GM19372 (cell line): Measurements from ENCODE around the gene NCAPG2.
"Not testable (repeated sequence)": the region's sequence is repeated elsewhere in the genome, so short reads cannot be mapped to it uniquely, and the experiment has no call there.

Source experiments
- ATAC-seq: cut with Tn5 transposase; IDR thresholded peaks from one replicate; pipeline ENCODE4 v1.9.1; 2021; ENCODE audit warnings: mild to moderate bottlenecking, low read depth, moderate library complexity; ENCODE audit not compliant: unreplicated experiment

NCAPG2 gene

GRCh38 chr7:158682456-158682855, 22.1 kb downstream of the NCAPG2 start:
- no peak for ATAC-seq

GRCh38 chr7:158680754-158681153, 23.9 kb downstream of the NCAPG2 start:
- no peak for ATAC-seq

DNA sequence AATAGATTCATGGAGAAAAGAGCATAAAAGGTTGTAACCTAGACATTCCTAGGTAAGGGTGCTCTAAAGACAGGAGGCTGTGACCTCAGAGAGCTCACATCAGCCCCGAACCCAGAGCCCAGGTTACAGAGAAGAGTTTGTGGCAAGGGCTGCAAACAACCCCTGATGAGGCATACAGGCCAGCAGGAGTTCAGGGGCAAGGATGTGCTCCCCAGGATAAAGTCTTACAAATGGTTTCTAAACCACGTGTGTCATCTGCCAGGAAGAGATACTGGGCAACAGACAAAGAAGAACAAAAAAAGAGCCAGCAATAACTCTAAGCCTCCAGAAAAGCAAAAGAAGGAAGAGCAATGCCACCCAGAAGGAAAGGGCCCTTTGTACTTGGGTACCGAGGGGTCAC, 27.7 kb downstream of the NCAPG2 start:
- ATAC-seq, result no peak

DNA sequence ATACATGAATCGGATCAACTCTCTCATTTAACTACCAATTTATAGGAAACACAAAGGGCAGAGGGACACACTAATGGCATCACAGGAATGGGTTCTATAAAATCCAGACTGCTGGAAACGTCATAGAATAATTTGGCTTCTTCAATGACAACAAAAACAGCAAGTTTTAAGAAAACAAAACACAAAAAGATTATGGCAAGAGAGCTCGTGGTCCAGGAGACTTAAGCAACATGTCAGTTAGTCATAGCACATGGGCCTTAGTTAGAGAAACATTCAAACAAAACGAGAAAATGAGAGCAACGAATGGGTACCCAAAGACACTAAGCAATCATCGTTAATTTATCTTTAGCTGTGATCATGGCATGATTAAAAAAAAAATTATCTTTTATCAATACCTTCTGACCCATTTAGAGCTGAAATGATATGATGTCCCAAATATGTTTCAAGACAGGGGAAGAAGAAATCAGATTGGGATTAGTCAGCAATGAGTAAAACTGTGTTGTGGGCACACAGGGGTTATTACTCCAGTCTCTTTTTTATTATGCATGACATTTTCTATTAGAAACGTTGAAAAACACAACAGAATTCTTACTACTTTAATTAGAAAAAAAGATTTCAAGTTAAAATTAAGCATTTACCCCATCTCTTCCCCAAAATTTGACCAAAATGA, 28.3 kb downstream of the NCAPG2 start:
- ATAC-seq, result no peak

- ATAC-seq, result no peak
Measured at GRCh38 chr7:158672975-158673374, 31.6 kb downstream of the NCAPG2 start.

DNA sequence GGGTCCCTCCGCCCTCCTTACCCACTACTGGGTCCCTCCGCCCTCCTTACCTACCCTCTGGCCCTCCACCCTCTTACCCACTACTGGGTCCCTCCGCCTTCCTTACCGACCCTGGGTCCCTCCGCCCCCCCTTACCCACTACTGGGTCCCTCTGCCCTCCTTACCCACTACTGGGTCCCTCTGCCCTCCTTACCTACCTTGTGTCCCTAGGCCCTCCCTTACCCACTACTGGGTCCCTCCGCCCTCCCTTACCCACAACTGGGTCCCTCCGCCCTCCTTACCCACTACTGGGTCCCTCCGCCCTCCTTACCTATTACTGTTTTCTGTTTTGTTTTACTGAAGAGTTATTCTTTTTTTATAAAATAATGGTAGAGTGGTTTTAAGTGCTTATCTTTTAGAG, 36.5 kb downstream of the NCAPG2 start:
- ATAC-seq, result not testable (repeated sequence)

DNA sequence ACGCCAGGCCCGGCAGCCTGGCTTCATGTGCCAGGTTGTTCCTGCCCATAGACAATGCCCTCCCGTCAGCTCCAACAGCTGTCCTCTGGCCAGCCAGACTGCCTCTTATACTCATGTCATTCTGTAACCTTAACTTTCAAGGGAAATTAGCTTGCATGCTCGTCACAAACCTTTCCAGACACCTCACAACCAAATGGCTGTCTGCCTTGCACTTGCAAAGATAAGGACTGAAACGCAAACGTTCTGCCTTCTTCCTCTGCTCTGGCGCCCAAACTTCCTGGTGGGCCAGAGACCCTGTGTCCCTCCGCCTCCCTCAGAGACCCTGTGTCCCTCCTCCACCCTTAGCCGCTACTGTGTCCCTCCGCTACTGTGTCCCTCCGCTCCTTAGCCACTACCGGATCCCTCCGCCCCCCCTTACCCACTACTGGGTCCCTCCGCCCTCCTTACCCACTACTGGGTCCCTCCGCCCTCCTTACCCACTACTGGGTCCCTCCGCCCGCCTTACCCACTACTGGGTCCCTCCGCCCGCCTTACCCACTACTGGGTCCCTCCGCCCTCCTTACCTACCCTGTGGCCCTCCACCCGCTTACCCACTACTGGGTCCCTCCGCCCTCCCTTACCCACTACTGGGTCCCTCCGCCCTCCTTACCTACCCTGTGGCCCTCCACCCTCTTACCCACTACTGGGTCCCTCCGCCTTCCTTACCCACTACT, 37.5 kb downstream of the NCAPG2 start:
- not testable (repeated sequence) for ATAC-seq

DNA sequence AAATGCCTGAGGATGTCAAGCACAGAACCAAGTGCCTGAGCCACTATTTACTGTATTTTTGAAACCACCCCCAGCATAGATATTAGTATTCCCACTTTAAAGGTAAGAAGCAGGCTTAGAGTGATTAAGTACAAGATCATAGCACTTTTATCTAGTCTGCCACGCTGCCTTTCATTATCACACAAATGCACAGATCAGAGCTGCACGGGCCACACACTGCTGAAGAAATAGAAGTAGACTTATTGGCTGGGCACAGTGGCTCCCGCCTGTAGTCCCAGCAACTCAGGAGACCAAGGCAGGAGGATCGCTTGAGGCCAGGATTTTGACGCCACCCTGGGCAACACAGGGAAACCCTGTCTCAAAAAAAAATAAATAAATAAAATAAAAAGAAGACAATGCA, 38.2 kb downstream of the NCAPG2 start:
- ATAC-seq, result no peak

GRCh38 chr7:158664406-158664805, 40.2 kb downstream of the NCAPG2 start:
- ATAC-seq, result no peak

DNA sequence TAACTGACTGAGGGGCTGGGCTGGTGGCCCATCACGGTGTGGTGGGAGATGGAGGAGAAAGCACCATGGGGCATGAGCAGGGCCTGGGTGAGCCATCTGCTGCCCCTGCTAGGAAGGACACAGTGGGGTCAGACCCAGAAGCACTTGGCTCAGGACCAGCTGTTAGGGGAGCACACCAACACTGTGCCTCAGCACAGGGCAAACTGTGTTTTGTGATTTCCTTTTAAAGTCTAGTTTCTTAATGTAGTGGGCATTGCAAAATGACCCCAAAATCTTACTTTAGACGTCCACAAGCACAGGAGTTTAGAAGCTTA, 41.2 kb downstream of the NCAPG2 start:
- no peak for ATAC-seq

GRCh38 chr7:158662610-158663427, 41.8 kb downstream of the NCAPG2 start:
- ATAC-seq, result no peak

DNA sequence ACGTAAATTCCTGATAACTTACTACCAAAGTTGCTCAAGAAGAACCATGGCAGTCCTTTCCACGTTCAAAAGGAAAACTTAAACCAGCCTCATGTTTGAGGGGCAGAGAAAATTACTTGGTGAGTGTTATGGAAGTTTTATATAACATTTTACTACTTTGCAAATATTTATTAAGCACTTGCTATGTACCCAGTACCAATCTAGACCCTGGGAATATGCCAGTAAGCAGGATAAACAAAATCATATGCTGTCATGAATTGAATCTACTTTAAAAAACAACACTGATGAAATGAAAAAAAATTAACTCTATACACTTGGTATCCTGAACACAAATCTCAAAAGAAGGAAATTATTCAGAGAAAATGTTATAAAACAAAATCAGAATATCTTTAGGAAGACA, 46.1 kb downstream of the NCAPG2 start:
- no peak for ATAC-seq

DNA sequence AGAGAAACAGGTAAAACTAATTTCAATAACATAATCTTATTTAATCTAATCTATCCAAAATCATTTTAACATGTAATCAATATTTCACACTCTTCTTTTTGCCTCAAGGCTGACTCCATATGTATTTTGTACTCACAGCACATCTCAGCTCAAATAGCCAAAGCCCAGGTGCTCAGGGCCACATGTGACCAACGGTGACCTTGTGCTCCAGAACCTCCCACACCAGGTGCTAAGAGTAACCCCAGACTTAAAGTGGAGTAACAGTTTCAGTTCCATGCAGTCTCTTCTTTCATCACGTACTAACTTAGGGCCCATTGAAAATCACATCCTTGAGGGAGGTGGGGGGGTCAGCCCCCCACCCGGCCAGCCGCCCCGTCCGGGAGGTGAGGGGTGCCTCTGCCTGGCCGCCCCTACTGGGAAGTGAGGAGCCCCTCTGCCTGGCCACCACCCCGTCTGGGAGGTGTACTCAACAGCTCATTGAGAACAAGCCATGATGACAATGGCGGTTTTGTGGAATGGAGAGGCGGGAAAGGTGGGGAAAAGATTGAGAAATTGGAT, 47.3 kb downstream of the NCAPG2 start:
- ATAC-seq, result peak; percentile 47

DNA sequence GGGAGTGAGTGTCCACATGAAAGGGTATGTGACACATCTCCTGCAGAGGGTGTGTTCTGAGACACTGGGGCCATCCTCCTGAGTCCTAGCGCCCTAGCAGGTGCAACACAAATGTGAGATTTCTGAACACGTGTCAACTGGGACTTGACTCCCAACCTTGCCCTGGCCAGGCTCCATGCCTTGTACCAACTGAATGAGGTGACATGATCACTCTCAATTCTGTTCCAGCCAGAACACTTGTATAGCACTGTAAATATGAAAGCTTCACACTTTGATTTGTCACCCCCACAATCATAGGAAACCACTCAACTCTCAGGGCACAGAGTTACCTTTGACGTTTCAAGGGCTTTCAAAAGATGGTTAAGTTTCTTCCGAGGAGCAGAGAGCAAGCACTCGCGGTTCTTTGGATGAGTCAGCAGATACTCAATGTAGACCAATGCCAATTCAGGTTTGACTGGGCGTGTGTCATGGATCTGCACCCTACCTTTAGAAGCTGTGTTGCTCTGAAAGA, 48.6 kb downstream of the NCAPG2 start:
- peak; percentile 88 for ATAC-seq

DNA sequence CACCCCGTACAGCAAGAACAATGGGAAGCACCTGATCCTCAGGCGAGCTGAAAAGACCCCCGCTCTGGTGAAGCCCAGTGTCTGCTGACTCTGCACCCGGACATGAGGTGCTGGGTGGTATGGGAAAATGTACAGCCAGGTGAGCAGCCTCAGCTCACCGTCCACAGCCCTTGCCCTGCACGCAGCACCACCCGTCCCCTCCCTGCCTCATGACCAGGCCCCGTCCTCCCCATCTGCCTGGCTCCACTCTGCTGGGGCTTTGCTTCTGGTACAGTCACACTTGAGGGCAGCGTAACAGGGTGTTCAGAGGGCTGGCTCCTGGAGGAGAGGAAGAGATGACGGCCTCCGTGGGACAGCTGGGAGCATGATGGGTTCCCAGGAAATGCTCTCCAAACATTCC, 49.1 kb downstream of the NCAPG2 start:
- no peak for ATAC-seq

- no peak for ATAC-seq
Measured at GRCh38 chr7:158651968-158652565, 52.5 kb downstream of the NCAPG2 start.

GRCh38 chr7:158650821-158651225, 53.8 kb downstream of the NCAPG2 start:
- ATAC-seq, result no peak

GRCh38 chr7:158649279-158649678, 55.3 kb downstream of the NCAPG2 start:
- ATAC-seq, result no peak

GRCh38 chr7:158648787-158649186, 55.8 kb downstream of the NCAPG2 start:
- ATAC-seq, result no peak

- ATAC-seq, result no peak
Measured at GRCh38 chr7:158648168-158648567, 56.4 kb downstream of the NCAPG2 start.

- no peak for ATAC-seq
Measured at GRCh38 chr7:158647475-158647792, 57.2 kb downstream of the NCAPG2 start.
